GM12878 (cell line): ENCODE measurements around the gene PEAR1. TPM values are rescaled to one million over a fixed set of nuclear protein-coding genes. Genes with fewer than 3 reads are reported as not detected.
"Not testable (repeated sequence)": the region's sequence is repeated elsewhere in the genome, so short reads cannot be mapped to it uniquely, and the experiment has no call there.

Experiments
- ATAC-seq: fragments of 200-7000 bp; cut with Tn5 transposase; 3 replicates; pipeline ENCODE4 v1.9.1; 2020; ENCODE audit warnings: mild to moderate bottlenecking, moderate library complexity
- BruUV-seq: library from RNA; stranded (reverse); fragments of 400-500 nt; replicated peaks from 2 replicates; lab custom pipeline; 2021; lab: Mats Ljungman, UMichigan
- CTCF ChIA-PET: fragments of 300-600 bp; sonication (Branson Sonifier 250); formaldehyde crosslinking; extraction: SDS; loops from one replicate; lab custom pipeline; 2021; ENCODE audit warnings: inconsistent platforms; lab: Yijun Ruan, JAX
- POLR2A ChIA-PET: fragments of 350-600 bp; formaldehyde crosslinking; extraction: SDS; loops from one replicate; lab custom pipeline; 2021; ENCODE audit warnings: inconsistent platforms; lab: Charles Lee
- RAD21 ChIA-PET: fragments of 300-600 bp; sonication (Branson Sonifier 250); formaldehyde crosslinking; loops from one replicate; lab custom pipeline; 2023; ENCODE audit warnings: antibody characterized with exemption; ENCODE audit not compliant: unreplicated experiment; lab: Charles Lee
- SMC1A ChIA-PET: fragments of 300-600 bp; sonication (Branson Sonifier 250); formaldehyde crosslinking; loops from one replicate; lab custom pipeline; 2023; ENCODE audit not compliant: unreplicated experiment, uncharacterized antibody; lab: Charles Lee
- DNase-seq: peaks from one replicate; pipeline ENCODE4 v3.0.0-alpha.2; 2011; ENCODE audit warnings: low read depth, low spot score
- FAIRE-seq: peaks from 3 replicates; lab custom pipeline; 2011; peaks lifted over from hg19 to GRCh38; lab: Jason Lieb, UNC
- H2AFZ ChIP-seq: 2 replicates; pipeline ENCODE4 v1.6.0; 2011; ENCODE audit warnings: low read depth, low read length, control low read depth; ENCODE audit not compliant: control insufficient read depth
- H3K27ac ChIP-seq: 2 replicates; pipeline ENCODE4 v1.5.1; 2011; ENCODE audit warnings: control low read depth; ENCODE audit not compliant: control insufficient read depth, insufficient read depth
- H3K27me3 ChIP-seq, 2 experiments: replicated peaks in 1 of 2; 2 replicates each; pipeline versions ENCODE4 v1.6.0 to v1.6.1; 2011; ENCODE audit warnings: low read length in 1 of 2; ENCODE audit not compliant: control insufficient read depth in 2 of 2, insufficient read depth in 2 of 2
- H3K36me3 ChIP-seq, 2 experiments: 2 replicates each; pipeline ENCODE4 v1.5.1; 2011; ENCODE audit warnings: low read length in 1 of 2; ENCODE audit not compliant: control insufficient read depth in 2 of 2, insufficient read depth in 2 of 2
- H3K4me1 ChIP-seq: 2 replicates; pipeline ENCODE4 v1.6.1; 2011; ENCODE audit warnings: mild to moderate bottlenecking, low read length, moderate library complexity, mixed read lengths; ENCODE audit not compliant: control insufficient read depth, insufficient read depth
- H3K4me2 ChIP-seq: 2 replicates; pipeline ENCODE4 v1.6.0; 2011; ENCODE audit warnings: control low read depth; ENCODE audit not compliant: control insufficient read depth, insufficient read depth
- H3K4me3 ChIP-seq: fragments of 200-600 bp; sonication (generic); 2 replicates; pipeline ENCODE4 v1.5.1; 2016
- H3K79me2 ChIP-seq: 2 replicates; pipeline ENCODE4 v1.6.0; 2011; ENCODE audit warnings: low read length; ENCODE audit not compliant: control insufficient read depth, insufficient read depth
- H3K9ac ChIP-seq: 2 replicates; pipeline ENCODE4 v1.8.0; 2011; ENCODE audit warnings: low read length, control low read depth, mixed read lengths; ENCODE audit not compliant: control insufficient read depth, insufficient read depth
- H3K9me3 ChIP-seq: replicated peaks from 3 replicates; pipeline ENCODE4 v1.5.1; 2011; ENCODE audit warnings: mild to moderate bottlenecking, low read length; ENCODE audit not compliant: control insufficient read depth, insufficient read depth
- H4K20me1 ChIP-seq: 2 replicates; pipeline ENCODE4 v1.6.0; 2011; ENCODE audit not compliant: control insufficient read depth, insufficient read depth
- BHLHE40 ChIP-seq, 2 experiments: fragments of 450-650 bp in 1 of 2; IDR thresholded peaks; 2 replicates each; pipeline ENCODE4 v1.6.1; 2011 to 2017; ENCODE audit warnings: low read depth in 2 of 2, borderline replicate concordance in 1 of 2, improper control_type of control experiment in 1 of 2, low read length in 1 of 2, mild to moderate bottlenecking in 1 of 2
- NR2F1 ChIP-seq: fragments of 450-650 bp; conservative IDR thresholded peaks from 2 replicates; pipeline ENCODE4 v1.6.1; 2017; ENCODE audit warnings: mild to moderate bottlenecking
- PAX5 ChIP-seq: IDR thresholded peaks from 2 replicates; pipeline ENCODE4 v1.6.1; 2011; ENCODE audit warnings: low read depth, low read length, borderline replicate concordance
- PML ChIP-seq: IDR thresholded peaks from 2 replicates; pipeline ENCODE4 v1.6.1; 2012; ENCODE audit warnings: low read length, inconsistent platforms
- RUNX3 ChIP-seq: IDR thresholded peaks from 2 replicates; pipeline ENCODE4 v1.6.1; 2012; ENCODE audit warnings: low read length, inconsistent platforms
- SMAD1 ChIP-seq: fragments of 450-650 bp; IDR thresholded peaks from 2 replicates; pipeline ENCODE4 v1.6.1; 2018; ENCODE audit warnings: mild to moderate bottlenecking, low read depth; ENCODE audit not compliant: partially characterized antibody
- WGBS: methylation state at CpG from one replicate; pipeline ENCODE4 v1.1.6; 2016; ENCODE audit warnings: low lambda C conversion rate; ENCODE audit not compliant: insufficient replicate concordance, insufficient coverage; ENCODE audit errors: missing lambda C conversion rate; 5-methylcytosine and 5-hydroxymethylcytosine counted together
- in situ Hi-C: fragments of 300-500 bp; cut with MboI; formaldehyde crosslinking; loops from 9 replicates; pipeline ENCODE4 v1.14.3; 2018; ENCODE audit warnings: mixed read lengths
- intact Hi-C: fragments of 100-400 bp; cut with micrococcal nuclease; formaldehyde crosslinking; loops from one replicate; pipeline ENCODE4 v1.14.2; 2022; ENCODE audit not compliant: unreplicated experiment
- polyA plus RNA-seq, 11 experiments: library from polyadenylated mRNA; depleted of rRNA in 4 of 11; unstranded in 6 of 11; stranded (reverse) in 5 of 11; fragments of >200 nt; fragmentation: Nextera tagmentation in 4 of 11; fragmentation: Illumina TruSeq in 1 of 11; extraction: Ambion mirVana in 4 of 11; extraction: Trizol in 1 of 11; gene quantifications; 1 replicate in 1 of 11; 2 replicates in 10 of 11; pipeline versions ENCODE4 v1.2.1 to v1.2.3, GENCODE V29; 2011 to 2016; ENCODE audit warnings: inconsistent platforms in 2 of 11, missing spikeins in 2 of 11, low read depth in 1 of 11
- total RNA-seq, 4 experiments: library from RNA; depleted of rRNA in 3 of 4; stranded (reverse); fragments of >200 nt in 3 of 4; fragmentation: Illumina TruSeq in 1 of 4; extraction: Trizol in 1 of 4; gene quantifications; 2 replicates each; pipeline versions ENCODE4 v1.2.1 to v1.2.3, GENCODE V29; 2013 to 2021
- TF ChIP-seq, protein P1 (sequence below): fragments of 450-650 bp; IDR thresholded peaks from 2 replicates; pipeline ENCODE4 v1.6.1; 2016; ENCODE audit warnings: mild to moderate bottlenecking

Gene PEAR1
- total and polyA plus RNA-seq, 10 of the 15 experiments (the other 5 are each of a cell fraction or from before 2014, with no cell fraction given): not detected

DNA sequence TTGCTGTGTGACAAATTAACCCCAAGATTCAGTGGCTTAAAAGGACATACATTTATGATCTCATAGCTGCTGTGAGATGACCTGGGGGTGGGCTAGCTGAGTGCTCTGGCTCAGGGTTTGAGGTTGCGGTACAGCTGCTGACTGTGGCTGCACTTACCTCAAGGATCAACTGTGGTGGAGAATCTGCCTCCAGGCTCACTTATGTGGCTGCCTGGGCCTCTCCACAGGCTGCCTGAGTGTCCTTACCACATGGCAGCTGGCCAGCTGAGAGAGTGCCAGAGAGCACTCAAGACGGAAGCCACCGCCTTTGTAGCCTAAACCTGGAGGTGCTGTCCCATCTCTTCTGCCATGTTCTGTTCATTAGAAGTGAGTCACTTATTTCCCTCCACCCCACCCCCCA lies 32.7 kb downstream of the PEAR1 start:
- peaks cover 20 to 29% of the 10 kb centered on the region in 2 experiments for H3K27me3 ChIP-seq
- ChIA-PET CTCF (interaction anchor here (0.6 to 1.6 kb wide), 5 partner anchors 9 to 144 kb away, joined by 3 to 4 read pairs (median 3); no protein-coding TSS in a partner anchor), RAD21 (interaction anchor here (1.5 to 2.0 kb wide), 2 partner anchors 66 to 148 kb away, joined by 4 to 5 read pairs; partner anchors contain the start of gene NTRK1), POLR2A (no interaction called here), SMC1A (no interaction called here)
- H3K4me2 ChIP-seq: no peak overlapping the region
- intact Hi-C loops: no loop called here
- no peak overlapping the region for H3K4me3 ChIP-seq
- no peaks in the 10 kb centered on the region for H3K79me2 ChIP-seq
- H3K36me3 ChIP-seq: no peaks in the 10 kb centered on the region
- no peaks in the 10 kb centered on the region for H3K4me1 ChIP-seq
- H3K9ac ChIP-seq: no peak overlapping the region
- peak; percentile 43 for ATAC-seq
- no peaks in the 10 kb centered on the region for H4K20me1 ChIP-seq
- H3K9me3 ChIP-seq: no peaks in the 10 kb centered on the region
- no TSS peak for BruUV-seq
- no peak overlapping the region for H2AFZ ChIP-seq
- H3K27ac ChIP-seq: no peak overlapping the region
- FAIRE-seq: no peak
- WGBS: 17% methylated on average over 3 of the region's 3 CpGs
- in situ Hi-C loops: no loop called here
- no peak for DNase-seq
- TF ChIP-seq SMAD1 (peak; percentile 37), BHLHE40 (IDR thresholded peaks at IDR 0.05; ENCODE audit: borderline replicate concordance in 1 of 2, low read depth in 2 of 2, low read length in 1 of 2) (peak in 1 of 2 experiments; percentile 52; a peak in 1 of 4 replicates), NR2F1 (0 out of 2 replicates have a peak, but pooled peaks have one; percentile 56), RUNX3 (peak; percentile 54), PML (no peak), PAX5 (no peak; the same call in 1 of the 2 replicates)
- TF ChIP-seq, protein P1, sequence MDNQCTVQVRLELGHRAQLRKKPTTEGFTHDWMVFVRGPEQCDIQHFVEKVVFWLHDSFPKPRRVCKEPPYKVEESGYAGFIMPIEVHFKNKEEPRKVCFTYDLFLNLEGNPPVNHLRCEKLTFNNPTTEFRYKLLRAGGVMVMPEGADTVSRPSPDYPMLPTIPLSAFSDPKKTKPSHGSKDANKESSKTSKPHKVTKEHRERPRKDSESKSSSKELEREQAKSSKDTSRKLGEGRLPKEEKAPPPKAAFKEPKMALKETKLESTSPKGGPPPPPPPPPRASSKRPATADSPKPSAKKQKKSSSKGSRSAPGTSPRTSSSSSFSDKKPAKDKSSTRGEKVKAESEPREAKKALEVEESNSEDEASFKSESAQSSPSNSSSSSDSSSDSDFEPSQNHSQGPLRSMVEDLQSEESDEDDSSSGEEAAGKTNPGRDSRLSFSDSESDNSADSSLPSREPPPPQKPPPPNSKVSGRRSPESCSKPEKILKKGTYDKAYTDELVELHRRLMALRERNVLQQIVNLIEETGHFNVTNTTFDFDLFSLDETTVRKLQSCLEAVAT: peak; percentile 60; the same call in 1 of the 2 replicates

DNA sequence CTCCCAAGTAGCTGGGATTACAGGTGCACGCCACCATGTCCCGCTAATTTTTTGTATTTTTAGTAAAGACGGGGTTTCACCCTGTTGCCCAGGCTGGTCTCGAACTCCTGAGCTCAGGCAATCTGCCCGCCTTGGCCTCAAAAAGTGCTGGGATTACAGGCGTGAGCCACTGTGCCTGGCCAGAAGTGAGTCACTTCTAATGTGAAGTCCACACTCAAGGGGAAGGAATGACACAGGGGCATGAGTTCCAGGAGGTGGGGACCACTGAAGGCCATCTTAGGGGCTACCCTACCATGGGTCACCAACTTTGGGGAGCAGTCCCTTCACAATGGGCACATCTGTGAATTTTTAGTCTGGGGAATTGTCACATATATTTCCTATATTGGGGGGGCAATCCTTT lies 33.2 kb downstream of the PEAR1 start:
- H3K9me3 ChIP-seq, H3K36me3 ChIP-seq, ATAC-seq, SMC1A ChIA-PET, H3K4me3 ChIP-seq, POLR2A ChIA-PET, H3K27ac ChIP-seq, H3K4me1 ChIP-seq, DNase-seq, H2AFZ ChIP-seq, H4K20me1 ChIP-seq, in situ Hi-C loops, H3K79me2 ChIP-seq, intact Hi-C loops, H3K9ac ChIP-seq, BruUV-seq, H3K4me2 ChIP-seq, FAIRE-seq: not testable (repeated sequence)
- ChIA-PET RAD21 (interaction anchor here (1.4 to 2.0 kb wide), 3 partner anchors 35 to 147 kb away, joined by 3 to 5 read pairs (median 4); partner anchors contain the start of gene NTRK1), CTCF (interaction anchor here (1.1 to 1.6 kb wide), 3 partner anchors 10 to 67 kb away, joined by 3 to 4 read pairs (median 4); no protein-coding TSS in a partner anchor)
- WGBS: 19% methylated on average over 6 of the region's 6 CpGs
- H3K27me3 ChIP-seq: peaks cover 20 to 28% of the 10 kb centered on the region in 2 experiments
